PC-3 (cell line): ENCODE measurements around the gene LSM12. TPM values are rescaled to one million over a fixed set of nuclear protein-coding genes. Genes with fewer than 3 reads are reported as not detected.

Source experiments
- ATAC-seq: fragments of 200-7000 bp; cut with Tn5 transposase; 2 replicates; pipeline ENCODE4 v1.9.1; 2020; ENCODE audit warnings: mild to moderate bottlenecking, moderate library complexity
- BruUV-seq: library from RNA; stranded (reverse); fragments of 400-500 nt; replicated peaks from 2 replicates; lab custom pipeline; 2021; lab: Mats Ljungman, UMichigan
- CTCF ChIA-PET: fragments of 300-600 bp; sonication (Branson Sonifier 250); formaldehyde crosslinking; loops from one replicate; lab custom pipeline; 2022; ENCODE audit warnings: antibody characterized with exemption; lab: Charles Lee
- POLR2A ChIA-PET: fragments of 300-600 bp; sonication (Branson Sonifier 250); formaldehyde crosslinking; loops from one replicate; lab custom pipeline; 2022; ENCODE audit warnings: antibody characterized with exemption; ENCODE audit not compliant: unreplicated experiment; lab: Charles Lee
- DNase-seq: peaks from one replicate; pipeline ENCODE4 v3.0.0-alpha.2; 2015
- H2AFZ ChIP-seq: fragments of 300-600 bp; sonication (generic); 2 replicates; pipeline ENCODE4 v1.6.0; 2016; ENCODE audit warnings: antibody characterized with exemption, low read length
- H3F3A ChIP-seq: fragments of 300-600 bp; sonication (generic); one replicate; pipeline ENCODE4 v1.6.0; 2017; ENCODE audit warnings: antibody characterized with exemption, low read length, control low read depth, mild to moderate bottlenecking; ENCODE audit not compliant: unreplicated experiment
- H3K27ac ChIP-seq: fragments of 300-600 bp; sonication (generic); 2 replicates; pipeline ENCODE4 v1.5.1; 2016; ENCODE audit warnings: mild to moderate bottlenecking, low read length
- H3K27me3 ChIP-seq: fragments of 300-600 bp; sonication (generic); 2 replicates; pipeline ENCODE4 v1.6.1; 2016; ENCODE audit warnings: low read length, mixed read lengths
- H3K36me3 ChIP-seq: fragments of 300-600 bp; sonication (generic); 2 replicates; pipeline ENCODE4 v1.6.1; 2016; ENCODE audit warnings: low read depth, mixed run types, low read length, mixed read lengths
- H3K4me1 ChIP-seq: fragments of 300-600 bp; sonication (generic); 2 replicates; pipeline ENCODE4 v1.5.1; 2016; ENCODE audit warnings: low read length; ENCODE audit not compliant: insufficient read depth
- H3K4me2 ChIP-seq: fragments of 300-600 bp; sonication (generic); 2 replicates; pipeline ENCODE4 v1.6.0; 2016; ENCODE audit warnings: low read length
- H3K4me3 ChIP-seq: fragments of 300-600 bp; sonication (generic); 2 replicates; pipeline ENCODE4 v1.5.1; 2016; ENCODE audit warnings: mild to moderate bottlenecking, low read length, mixed read lengths
- H3K79me2 ChIP-seq: fragments of 300-600 bp; sonication (generic); 2 replicates; pipeline ENCODE4 v1.6.1; 2017; ENCODE audit warnings: low read length, mixed read lengths
- H3K9ac ChIP-seq: fragments of 300-600 bp; sonication (generic); 2 replicates; pipeline ENCODE4 v1.6.0; 2016; ENCODE audit warnings: mild to moderate bottlenecking, low read length
- H3K9me2 ChIP-seq: fragments of 300-600 bp; sonication (generic); replicated peaks from 2 replicates; pipeline ENCODE4 v1.6.1; 2016; ENCODE audit warnings: mixed run types, low read length, mixed read lengths
- H3K9me3 ChIP-seq: fragments of 300-600 bp; sonication (generic); 2 replicates; pipeline ENCODE4 v1.6.1; 2016; ENCODE audit warnings: low read length, mixed read lengths
- H4K20me1 ChIP-seq: fragments of 300-600 bp; sonication (generic); 2 replicates; pipeline ENCODE4 v1.6.1; 2016; ENCODE audit warnings: low read length, mixed read lengths
- CTCF ChIP-seq: fragments of 300-600 bp; sonication (generic); conservative IDR thresholded peaks from 2 replicates; pipeline ENCODE4 v1.5.1; 2017; ENCODE audit warnings: antibody characterized with exemption, low read depth, mild to moderate bottlenecking, low read length
- EZH2 ChIP-seq: fragments of 300-600 bp; sonication (generic); IDR thresholded peaks from one replicate; pipeline ENCODE4 v1.6.1; 2017; ENCODE audit warnings: antibody characterized with exemption, mild to moderate bottlenecking, low read length; ENCODE audit not compliant: unreplicated experiment
- EZH2phosphoT487 ChIP-seq: fragments of 300-600 bp; sonication (generic); IDR thresholded peaks from 2 replicates; pipeline ENCODE4 v1.6.1; 2018; ENCODE audit warnings: mild to moderate bottlenecking, antibody characterized with exemption, low read length, borderline replicate concordance
- intact Hi-C: fragments of 100-400 bp; cut with micrococcal nuclease; formaldehyde crosslinking; loops from 2 replicates; pipeline ENCODE4 v1.9.0; 2023
- total RNA-seq: library from RNA; depleted of rRNA; stranded (reverse); fragments of >200 nt; gene quantifications from 2 replicates; pipeline ENCODE4 v1.2.3, GENCODE V29; 2014

LSM12 gene
- total RNA-seq, 1 experiment from 2014 or later = 118 TPM

- intact Hi-C loops = no loop called here
- Histone ChIP-seq H3K27me3 (no peaks in the 10 kb centered on the region), H2AFZ (no peak overlapping the region), H3K9ac (no peak overlapping the region), H3K79me2 (no peaks in the 10 kb centered on the region), H3K4me1 (peaks cover 20% of the 10 kb centered on the region), H3K9me2 (no peaks in the 10 kb centered on the region), H3K4me3 (no peak overlapping the region), H4K20me1 (no peaks in the 10 kb centered on the region), H3F3A (no peaks in the 10 kb centered on the region), H3K27ac (no peak overlapping the region), H3K9me3 (no peaks in the 10 kb centered on the region), H3K36me3 (no peaks in the 10 kb centered on the region), H3K4me2 (no peak overlapping the region)
- ATAC-seq (no peak), DNase-seq (no peak)
- ChIA-PET POLR2A (no interaction called here), CTCF (no interaction called here)
- TF ChIP-seq CTCF (no peak), EZH2phosphoT487 (no peak), EZH2 (no peak)
- BruUV-seq = no TSS peak
Observed at GRCh38 chr17:44106801-44107200, 40.3 kb upstream of the LSM12 start.

- Histone ChIP-seq H3K36me3 (no peaks in the 10 kb centered on the region), H3K4me2 (no peak overlapping the region), H3K27ac (no peak overlapping the region), H3K9me3 (no peaks in the 10 kb centered on the region), H3K4me1 (peaks cover 11% of the 10 kb centered on the region), H3K9me2 (no peaks in the 10 kb centered on the region), H3K27me3 (no peaks in the 10 kb centered on the region), H2AFZ (no peak overlapping the region), H3K9ac (no peak overlapping the region), H4K20me1 (no peaks in the 10 kb centered on the region), H3F3A (no peaks in the 10 kb centered on the region), H3K79me2 (no peaks in the 10 kb centered on the region), H3K4me3 (no peak overlapping the region)
- CTCF ChIA-PET = no interaction called here
- POLR2A ChIA-PET = no interaction called here
- ATAC-seq (no peak), DNase-seq (no peak)
- intact Hi-C loops = no loop called here
- TF ChIP-seq CTCF (no peak), EZH2 (no peak), EZH2phosphoT487 (no peak)
- BruUV-seq = no TSS peak
Observed at GRCh38 chr17:44105941-44106340, 39.5 kb upstream of the LSM12 start.

DNA sequence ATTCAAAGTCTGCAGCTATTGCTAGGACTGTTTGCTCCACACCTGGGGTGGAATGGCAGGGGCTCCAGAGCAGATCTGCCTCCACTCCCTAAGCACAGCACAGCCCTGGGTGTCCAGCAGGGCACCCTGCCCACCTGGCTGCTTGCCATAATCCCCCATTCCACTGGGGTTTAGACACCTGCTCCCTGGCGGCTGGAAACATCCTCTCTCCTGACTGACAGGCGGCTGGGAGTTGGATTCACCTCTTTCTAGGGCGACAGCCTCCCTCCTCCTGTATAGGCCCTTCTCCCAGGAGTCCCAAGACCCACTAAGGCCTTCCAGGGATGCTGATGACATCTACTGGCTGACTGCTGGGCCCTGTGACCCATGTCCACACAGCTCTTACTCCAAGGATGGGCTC, 39.0 kb upstream of the LSM12 start:
- DNase-seq (no peak), ATAC-seq (no peak)
- Histone ChIP-seq H3K4me2 (no peak overlapping the region), H3K27ac (no peak overlapping the region), H3K9me2 (no peaks in the 10 kb centered on the region), H3K4me1 (peaks cover 7% of the 10 kb centered on the region), H3K4me3 (no peak overlapping the region), H3K36me3 (no peaks in the 10 kb centered on the region), H3F3A (no peaks in the 10 kb centered on the region), H3K9ac (no peak overlapping the region), H2AFZ (no peak overlapping the region), H3K9me3 (no peaks in the 10 kb centered on the region), H4K20me1 (no peaks in the 10 kb centered on the region), H3K27me3 (no peaks in the 10 kb centered on the region), H3K79me2 (no peaks in the 10 kb centered on the region)
- POLR2A ChIA-PET = no interaction called here
- BruUV-seq = no TSS peak
- CTCF ChIA-PET = no interaction called here
- TF ChIP-seq CTCF (no peak), EZH2 (no peak), EZH2phosphoT487 (no peak)
- intact Hi-C loops = no loop called here
